Lower lobe of right lung (tissue), 2 donors: ENCODE results near the gene PPM1G. TPM values are rescaled to one million over a fixed set of nuclear protein-coding genes. Genes with fewer than 3 reads are reported as not detected.
A peak's percentile ranks its signal among the peaks of the same experiment; 100 is the strongest.
"Not testable (repeated sequence)": the region's sequence is repeated elsewhere in the genome, so short reads cannot be mapped to it uniquely, and the experiment has no call there.

Source experiments
- ATAC-seq, 2 donors: fragments of 200-7000 bp; cut with Tn5 transposase; one replicate each; pipeline ENCODE4 v1.9.1; 2020 to 2022; ENCODE audit warnings: mild to moderate bottlenecking in 2 of 2, moderate library complexity in 2 of 2
- DNase-seq: peaks from one replicate; pipeline ENCODE4 v3.0.0-alpha.2; 2020
- H3K27ac ChIP-seq: fragments of 200-600 bp; one replicate; pipeline ENCODE4 v1.8.0; 2022
- H3K27me3 ChIP-seq: fragments of 200-600 bp; one replicate; pipeline ENCODE4 v1.8.0; 2022; ENCODE audit warnings: low read depth
- H3K36me3 ChIP-seq: fragments of 200-600 bp; one replicate; pipeline ENCODE4 v1.8.0; 2022; ENCODE audit warnings: mild to moderate bottlenecking
- H3K4me1 ChIP-seq: fragments of 200-600 bp; one replicate; pipeline ENCODE4 v1.8.0; 2022
- H3K4me3 ChIP-seq: fragments of 200-600 bp; one replicate; pipeline ENCODE4 v1.8.0; 2022; ENCODE audit warnings: mild to moderate bottlenecking
- H3K9me3 ChIP-seq: fragments of 200-600 bp; one replicate; pipeline ENCODE4 v1.8.0; 2022
- CTCF ChIP-seq: fragments of 200-600 bp; IDR thresholded peaks from one replicate; pipeline ENCODE4 v1.8.0; 2022; ENCODE audit warnings: antibody characterized with exemption, mild to moderate bottlenecking
- intact Hi-C: fragments of 100-400 bp; cut with DNase I; formaldehyde crosslinking; loops from one replicate; pipeline ENCODE4 v1.11.0; 2022
- total RNA-seq: library from RNA; stranded (reverse); fragmentation: NEBNext Ultra II Directional; extraction: Animal tissue kit (Norgen Biotek cat#: 25700); gene quantifications from one replicate; pipeline ENCODE4 v1.2.1, GENCODE V29; 2021
- donor health status: DM: no; HTN: yes; CAD: no; lungs with severe emphysema.

Gene PPM1G
- total RNA-seq, 1 donor from 2014 or later, result 52.0 TPM

DNA sequence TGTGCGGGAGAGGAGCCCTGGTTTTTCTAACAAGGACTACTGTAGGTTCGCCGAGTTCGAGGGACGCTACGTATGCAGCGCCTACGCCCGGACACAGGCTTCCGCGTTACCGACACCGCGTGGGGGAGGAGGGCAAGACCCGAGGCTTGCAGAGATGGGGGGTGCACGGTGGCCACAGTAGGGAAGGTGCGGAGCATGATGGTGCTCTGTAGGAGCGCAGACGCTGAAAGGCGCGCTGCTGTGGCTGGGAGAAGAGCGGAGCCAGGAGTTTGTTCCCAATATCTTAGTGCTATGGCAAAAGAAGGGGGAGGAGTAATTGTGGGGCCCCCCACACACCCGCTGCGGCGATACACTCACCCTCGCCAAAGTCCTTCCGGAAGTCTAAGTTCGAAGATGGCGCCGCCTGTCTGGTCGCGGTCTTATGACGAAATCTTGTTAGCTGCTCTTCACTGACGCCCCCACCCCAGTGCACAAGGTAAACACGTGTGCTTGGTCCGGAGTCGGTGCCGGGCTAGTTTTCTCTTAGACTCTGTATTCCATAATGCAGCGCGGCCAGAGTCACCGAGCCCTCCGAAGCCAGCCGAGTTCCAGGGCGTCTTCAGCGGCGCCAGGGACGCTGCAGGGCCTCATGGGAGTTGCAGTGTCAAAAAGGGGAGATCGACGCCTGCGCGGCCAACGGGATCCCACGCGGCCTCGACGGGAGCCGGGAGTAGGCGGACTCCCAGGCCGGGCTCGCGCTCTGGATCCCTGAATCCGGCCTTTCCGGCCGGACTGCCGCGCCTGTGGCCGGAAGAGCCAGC lies 52.8 kb downstream of the PPM1G start, which contains the start of gene GTF3C2:
TSS of gene GTF3C2 (minus strand) at position 383 of the 800 bp plus-strand sequence. CDS start 13,210 bp downstream, outside the sequence.
- intact Hi-C loops, result no loop called here
- Histone ChIP-seq H3K27ac (peak within 1 kb of the TSS; percentile 95), H3K27me3 (no peaks in the 10 kb centered on the region), H3K4me1 (peaks cover 43% of the 10 kb centered on the region), H3K36me3 (no peaks in the 10 kb centered on the region), H3K4me3 (peak within 1 kb of the TSS; percentile 99), H3K9me3 (no peaks in the 10 kb centered on the region)
- ATAC-seq (peak; percentile 98 to 99), DNase-seq (peak; percentile 96)
- peak; percentile 11 for TF ChIP-seq CTCF

DNA sequence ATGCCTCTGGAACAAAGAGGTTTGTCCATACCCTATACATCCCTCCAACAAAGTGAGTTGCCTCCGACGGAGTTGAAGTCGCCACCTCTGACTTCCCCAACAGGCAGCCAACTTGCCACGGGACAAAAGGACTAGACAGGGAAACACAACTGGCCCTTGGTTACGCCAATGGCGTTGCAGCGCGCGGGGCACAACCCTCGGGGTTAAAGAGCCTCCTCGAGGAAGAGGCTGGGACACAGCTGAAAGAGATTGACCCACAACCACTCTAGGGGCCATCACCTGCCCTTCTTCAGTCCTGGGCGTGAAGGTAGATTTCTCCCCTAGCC lies 53.4 kb downstream of the PPM1G start:
- Histone ChIP-seq H3K27ac (peak overlapping the region; percentile 95), H3K27me3 (no peaks in the 10 kb centered on the region), H3K4me3 (peak overlapping the region; percentile 99), H3K9me3 (no peaks in the 10 kb centered on the region), H3K36me3 (no peaks in the 10 kb centered on the region), H3K4me1 (peaks cover 43% of the 10 kb centered on the region)
- intact Hi-C loops, result no loop called here
- TF ChIP-seq CTCF, result no peak
- ATAC-seq (peak; percentile 54 to 57), DNase-seq (peak; percentile 78)

- DNase-seq (no peak), ATAC-seq (no peak)
- Histone ChIP-seq H3K4me1 (peaks cover 43% of the 10 kb centered on the region), H3K27ac (no peak overlapping the region), H3K36me3 (peaks cover 11% of the 10 kb centered on the region), H3K27me3 (no peaks in the 10 kb centered on the region), H3K9me3 (no peaks in the 10 kb centered on the region), H3K4me3 (no peak overlapping the region)
- TF ChIP-seq CTCF, result no peak
- intact Hi-C loops, result no loop called here
Measured at GRCh38 chr2:27354597-27354927, 54.8 kb downstream of the PPM1G start.

DNA sequence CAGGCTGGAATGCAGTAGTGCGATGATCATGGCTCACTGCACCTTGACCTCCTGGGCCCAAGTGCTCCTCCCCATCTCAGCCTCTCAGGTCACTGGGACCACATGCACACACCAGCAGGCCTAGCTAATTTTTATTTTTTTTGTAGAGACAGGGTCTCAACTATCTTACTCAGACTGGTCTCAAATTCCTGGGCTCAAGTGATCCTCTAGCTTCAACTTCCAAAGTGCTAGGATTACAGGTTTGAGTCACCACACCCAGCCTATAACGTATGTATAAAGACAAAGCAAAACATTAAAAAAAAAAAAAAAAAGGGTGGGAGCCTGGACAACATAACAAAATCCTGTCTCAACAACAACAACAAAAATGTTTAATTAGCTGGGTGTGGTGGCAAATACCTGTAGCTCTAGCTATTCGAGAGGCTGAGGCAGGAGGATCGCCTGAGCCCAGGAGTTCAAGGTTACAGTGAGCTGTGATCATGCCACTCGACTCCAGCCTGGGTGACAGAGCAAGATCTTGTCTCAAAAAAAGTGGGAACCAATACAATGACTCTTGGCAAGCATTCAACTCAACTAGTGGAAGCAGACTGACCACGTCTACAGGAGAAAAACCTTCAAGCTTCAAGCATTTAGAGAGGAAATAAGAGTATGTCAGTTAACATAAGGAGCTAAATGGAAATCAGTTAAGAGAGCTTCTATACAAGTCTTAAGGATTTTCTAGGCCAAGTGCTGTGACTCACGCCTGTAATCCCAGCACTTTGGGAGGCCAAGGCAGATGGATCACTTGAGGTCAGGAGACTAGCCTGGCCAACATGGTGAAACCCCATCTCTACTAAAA lies 55.4 kb downstream of the PPM1G start:
- no peaks in the 10 kb centered on the region for H3K27me3 ChIP-seq
- ATAC-seq (no peak), DNase-seq (no peak)
- H3K36me3 ChIP-seq, result peaks cover 11% of the 10 kb centered on the region
- H3K27ac ChIP-seq, result no peak overlapping the region
- no peak overlapping the region for H3K4me3 ChIP-seq
- intact Hi-C loops, result no loop called here
- peaks cover 43% of the 10 kb centered on the region for H3K4me1 ChIP-seq
- H3K9me3 ChIP-seq, result no peaks in the 10 kb centered on the region
- TF ChIP-seq CTCF, result no peak

GRCh38 chr2:27353386-27353761 lies 56.0 kb downstream of the PPM1G start:
- DNase-seq, ATAC-seq, H3K27me3 ChIP-seq, H3K27ac ChIP-seq, H3K4me3 ChIP-seq, H3K9me3 ChIP-seq, intact Hi-C loops: not testable (repeated sequence)
- Histone ChIP-seq H3K36me3 (peaks cover 11% of the 10 kb centered on the region), H3K4me1 (peaks cover 42% of the 10 kb centered on the region)
